GM19463 (cell line): ENCODE data around the gene SOWAHB.
"Not testable (repeated sequence)": the region's sequence is repeated elsewhere in the genome, so short reads cannot be mapped to it uniquely, and the experiment has no call there.

ENCODE experiments used
- ATAC-seq: cut with Tn5 transposase; IDR thresholded peaks from one replicate; pipeline ENCODE4 v1.9.1; 2021; ENCODE audit warnings: mild to moderate bottlenecking, moderate library complexity; ENCODE audit not compliant: unreplicated experiment

SOWAHB gene

GRCh38 chr4:76896614-76897535 is 1.1 kb downstream of the SOWAHB start:
- ATAC-seq: no peak

- no peak for ATAC-seq
Measured at GRCh38 chr4:76896048-76896447, 1.9 kb downstream of the SOWAHB start.

GRCh38 chr4:76895619-76896018 is 2.3 kb downstream of the SOWAHB start:
- no peak for ATAC-seq

- ATAC-seq: no peak
Measured at GRCh38 chr4:76894537-76895255, 3.2 kb downstream of the SOWAHB start.

GRCh38 chr4:76892601-76893000 is 5.3 kb downstream of the SOWAHB start:
- ATAC-seq: no peak

GRCh38 chr4:76892001-76892400 is 5.9 kb downstream of the SOWAHB start:
- ATAC-seq: no peak

- ATAC-seq: no peak
Measured at GRCh38 chr4:76886848-76887441, 11.0 kb downstream of the SOWAHB start.

- ATAC-seq: no peak
Measured at GRCh38 chr4:76886214-76886613, 11.7 kb downstream of the SOWAHB start.

- ATAC-seq: no peak
Measured at GRCh38 chr4:76883147-76883546, 14.8 kb downstream of the SOWAHB start.

GRCh38 chr4:76882630-76883029 is 15.3 kb downstream of the SOWAHB start:
- no peak for ATAC-seq

GRCh38 chr4:76881375-76881774 is 16.6 kb downstream of the SOWAHB start:
- no peak for ATAC-seq

GRCh38 chr4:76879731-76880364 is 18.1 kb downstream of the SOWAHB start:
- ATAC-seq: no peak

GRCh38 chr4:76878641-76879165 is 19.2 kb downstream of the SOWAHB start:
- ATAC-seq: not testable (repeated sequence)

GRCh38 chr4:76874176-76874575 is 23.8 kb downstream of the SOWAHB start:
- no peak for ATAC-seq

GRCh38 chr4:76873495-76873894 is 24.4 kb downstream of the SOWAHB start:
- ATAC-seq: no peak

- ATAC-seq: no peak
Measured at GRCh38 chr4:76872556-76872955, 25.4 kb downstream of the SOWAHB start.

- ATAC-seq: not testable (repeated sequence)
Measured at GRCh38 chr4:76868780-76869179, 29.2 kb downstream of the SOWAHB start.

GRCh38 chr4:76867880-76868655 is 29.9 kb downstream of the SOWAHB start:
- ATAC-seq: no peak

- ATAC-seq: no peak
Measured at GRCh38 chr4:76867377-76867776, 30.6 kb downstream of the SOWAHB start.

GRCh38 chr4:76866641-76867040 is 31.3 kb downstream of the SOWAHB start:
- ATAC-seq: no peak
